Hematopoietic multipotent progenitor cell treated with erythropoietin and hydrocortisone succinate and interleukin-3 and kit ligand, for 17 days (in vitro differentiated cells): ENCODE results near the gene NGF.
"Not testable (repeated sequence)": the region's sequence is repeated elsewhere in the genome, so short reads cannot be mapped to it uniquely, and the experiment has no call there.

Experiments
- DNase-seq: peaks from one replicate; pipeline ENCODE4 v3.0.0-alpha.2; 2015; ENCODE audit warnings: low spot score

Gene NGF

GRCh38 chr1:115332813-115333608 lies 5.0 kb downstream of the NGF start:
- DNase-seq: no peak

DNA sequence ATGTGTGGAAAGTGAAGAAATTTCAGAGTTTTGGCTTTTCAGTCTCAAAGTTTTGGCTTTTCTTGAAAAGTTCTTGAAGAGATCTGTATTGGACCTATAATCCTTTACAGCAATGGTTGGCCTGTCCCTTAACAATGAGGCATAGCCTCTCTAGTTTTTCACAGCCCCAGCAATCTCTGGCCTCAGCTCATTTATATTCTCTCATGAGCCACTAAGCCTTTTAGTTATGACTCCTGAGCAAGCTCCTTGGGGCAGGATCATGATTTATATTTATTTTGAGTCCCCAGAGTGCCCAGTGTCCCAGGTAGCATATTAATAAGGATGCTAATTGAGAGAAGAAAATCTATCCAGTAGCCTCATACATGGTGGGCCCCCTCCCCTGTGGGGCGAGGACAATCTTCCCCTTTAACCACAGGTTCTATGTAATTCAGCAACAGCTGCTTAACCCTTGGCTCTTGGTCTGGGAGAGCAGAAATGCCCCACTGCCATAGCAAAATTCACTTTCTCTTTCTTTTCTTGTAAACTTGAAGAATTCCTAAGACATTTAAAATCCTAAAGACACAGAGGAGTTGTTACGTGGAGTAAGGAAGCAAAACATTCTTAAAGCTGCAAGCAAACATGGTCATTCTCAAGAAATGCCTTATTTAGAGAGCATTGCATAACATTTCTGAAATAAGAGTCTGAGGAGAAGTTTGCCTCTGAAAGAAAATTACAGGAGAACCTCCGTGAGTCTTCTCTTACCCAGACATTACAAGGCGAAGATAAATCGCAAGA lies 6.3 kb downstream of the NGF start:
- DNase-seq: no peak

DNA sequence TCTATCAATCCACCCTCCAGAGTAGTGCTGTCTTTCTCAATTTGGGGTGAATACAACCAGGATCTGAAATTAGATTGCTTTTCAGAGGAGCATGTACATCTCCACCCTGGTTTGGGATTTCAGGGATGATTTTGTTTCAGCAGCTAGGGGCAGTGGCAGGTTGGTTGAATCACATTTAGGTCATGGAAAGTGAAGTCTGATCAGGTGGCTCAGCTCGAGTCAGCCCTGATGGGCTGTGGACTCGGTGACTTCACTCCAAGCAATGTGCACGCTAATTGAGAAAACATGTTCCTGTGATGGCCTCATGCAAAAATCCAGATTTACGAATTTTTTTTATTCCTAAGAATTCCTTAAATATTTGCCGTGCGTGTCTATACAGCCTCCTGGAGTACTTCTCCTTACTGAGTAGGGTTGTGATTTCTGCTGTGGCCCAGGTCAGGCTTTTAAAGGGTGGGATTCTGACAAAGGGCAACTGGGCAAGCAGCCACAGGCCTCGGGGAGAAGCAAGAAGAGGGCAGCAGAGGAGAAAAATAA lies 7.5 kb downstream of the NGF start:
- no peak for DNase-seq

DNA sequence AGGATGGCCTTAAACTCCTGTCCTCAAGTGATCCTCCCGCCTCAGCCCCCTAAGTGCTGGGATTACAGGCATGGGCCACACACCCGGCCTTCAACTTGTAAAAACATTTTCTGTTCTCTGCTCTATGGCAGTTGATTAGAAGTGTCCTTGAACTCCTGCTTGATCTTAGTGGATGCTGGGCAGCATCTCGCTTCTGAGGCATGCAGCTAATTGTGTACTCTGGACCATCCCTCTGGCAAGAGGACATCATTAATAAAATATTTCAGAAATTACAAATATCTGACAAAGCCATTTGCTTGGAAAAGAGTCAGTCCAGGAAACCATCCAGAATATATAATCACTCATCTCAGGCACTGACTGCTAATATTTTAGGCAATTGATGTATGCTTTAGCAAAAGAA lies 8.1 kb downstream of the NGF start:
- DNase-seq: no peak

- no peak for DNase-seq
Observed at GRCh38 chr1:115327270-115327669, 10.8 kb downstream of the NGF start.

DNA sequence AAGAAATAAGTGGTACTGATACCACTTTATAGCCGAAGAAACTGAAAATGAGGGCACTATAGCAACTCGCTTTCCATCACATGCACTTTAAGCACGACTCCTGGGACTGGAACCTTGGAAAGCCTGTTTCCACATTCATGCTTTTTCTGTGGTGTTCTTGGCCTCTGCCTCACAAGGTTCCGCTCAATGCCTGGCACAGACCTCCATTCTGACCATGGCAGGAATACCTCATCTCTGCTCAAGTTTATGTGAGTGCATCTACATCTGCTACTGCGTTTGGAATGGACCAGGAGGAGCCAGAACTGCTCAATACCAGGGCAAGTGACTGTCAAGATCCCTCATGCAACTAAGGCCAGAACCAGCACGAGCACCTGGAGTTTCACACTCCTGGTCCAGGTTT lies 11.6 kb downstream of the NGF start:
- DNase-seq: no peak

DNA sequence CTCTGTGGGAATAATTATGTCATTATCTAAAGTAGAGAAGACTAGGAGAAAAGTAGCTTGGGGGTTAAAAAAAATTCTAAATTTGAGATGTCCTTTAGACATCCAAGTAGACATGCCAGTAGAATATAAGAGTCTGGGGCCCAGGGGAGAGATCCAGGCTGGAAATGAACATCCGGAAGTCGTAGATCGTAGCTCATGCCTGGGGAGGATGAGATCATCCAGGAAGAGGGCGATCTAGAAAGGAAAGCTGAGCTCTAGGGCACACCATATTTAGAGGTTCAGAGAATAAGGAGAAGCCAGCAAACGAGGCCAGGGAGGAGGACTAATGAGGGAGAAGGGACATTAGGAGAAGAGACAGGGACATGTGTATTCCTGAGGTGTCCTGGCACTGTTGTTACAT lies 12.2 kb downstream of the NGF start:
- DNase-seq: no peak

DNA sequence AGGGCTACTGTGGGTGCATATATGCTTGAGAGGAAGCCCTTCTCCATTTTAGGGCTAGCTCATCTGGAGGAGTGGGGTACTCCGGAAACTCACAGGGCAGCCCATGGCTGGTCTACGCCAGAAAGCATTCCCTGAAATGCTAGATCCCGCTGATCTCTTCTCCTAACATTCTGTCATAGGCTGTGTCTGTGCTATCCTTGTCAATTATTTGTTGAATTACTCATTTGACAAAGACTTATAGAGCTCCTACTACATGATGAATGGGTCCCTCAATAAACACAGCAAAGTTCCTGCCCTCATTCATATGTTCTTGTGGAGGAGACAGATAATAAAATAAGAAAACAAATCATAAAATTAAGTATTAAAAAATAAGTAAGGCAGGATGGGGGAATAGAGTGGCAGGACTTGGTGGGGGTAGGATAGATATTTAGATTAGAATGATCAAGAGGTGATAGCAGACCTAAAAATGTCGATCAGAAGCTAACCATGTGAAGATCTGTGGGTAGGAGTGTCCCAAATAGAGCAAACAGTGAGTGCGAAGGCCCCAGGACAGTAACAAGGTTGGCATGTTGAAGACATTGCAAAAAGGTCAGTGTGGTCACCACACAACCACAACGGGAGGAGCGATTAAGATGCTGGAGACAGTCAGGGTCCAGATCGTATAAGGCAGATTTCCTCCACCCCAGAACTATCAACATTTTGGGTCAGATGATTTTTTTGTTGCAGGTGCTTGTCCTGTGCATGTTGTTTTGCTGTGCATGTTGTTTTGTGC lies 13.2 kb downstream of the NGF start:
- no peak for DNase-seq

GRCh38 chr1:115323366-115324004 lies 14.6 kb downstream of the NGF start:
- no peak for DNase-seq

- DNase-seq: no peak
Observed at GRCh38 chr1:115322631-115323030, 15.4 kb downstream of the NGF start.

- DNase-seq: no peak
Observed at GRCh38 chr1:115320377-115320776, 17.7 kb downstream of the NGF start.

- no peak for DNase-seq
Observed at GRCh38 chr1:115319706-115320105, 18.3 kb downstream of the NGF start.

- no peak for DNase-seq
Observed at GRCh38 chr1:115317101-115318012, 20.7 kb downstream of the NGF start.

GRCh38 chr1:115314765-115315164 lies 23.3 kb downstream of the NGF start:
- DNase-seq: no peak

- no peak for DNase-seq
Observed at GRCh38 chr1:115314092-115314491, 24.0 kb downstream of the NGF start.

- DNase-seq: no peak
Observed at GRCh38 chr1:115313182-115313581, 24.9 kb downstream of the NGF start.

DNA sequence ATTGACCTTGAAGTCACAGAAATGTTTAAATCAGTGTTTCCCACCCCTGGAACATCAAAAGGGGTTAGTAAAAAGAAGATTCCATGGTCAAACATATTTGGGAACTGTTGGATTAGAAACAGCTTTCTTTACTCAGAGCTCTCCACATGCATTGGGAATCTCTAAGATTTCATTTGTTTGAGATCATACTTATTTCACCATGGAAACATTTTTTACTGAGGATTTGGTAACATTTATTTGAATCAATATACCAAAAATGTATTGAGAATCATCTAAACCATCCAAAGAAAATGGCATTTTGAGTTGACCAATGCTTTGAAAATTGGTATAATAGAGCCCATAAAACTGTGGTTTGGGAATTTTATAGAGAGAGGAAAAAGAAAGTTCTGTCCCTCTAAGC lies 25.3 kb downstream of the NGF start:
- DNase-seq: no peak

DNA sequence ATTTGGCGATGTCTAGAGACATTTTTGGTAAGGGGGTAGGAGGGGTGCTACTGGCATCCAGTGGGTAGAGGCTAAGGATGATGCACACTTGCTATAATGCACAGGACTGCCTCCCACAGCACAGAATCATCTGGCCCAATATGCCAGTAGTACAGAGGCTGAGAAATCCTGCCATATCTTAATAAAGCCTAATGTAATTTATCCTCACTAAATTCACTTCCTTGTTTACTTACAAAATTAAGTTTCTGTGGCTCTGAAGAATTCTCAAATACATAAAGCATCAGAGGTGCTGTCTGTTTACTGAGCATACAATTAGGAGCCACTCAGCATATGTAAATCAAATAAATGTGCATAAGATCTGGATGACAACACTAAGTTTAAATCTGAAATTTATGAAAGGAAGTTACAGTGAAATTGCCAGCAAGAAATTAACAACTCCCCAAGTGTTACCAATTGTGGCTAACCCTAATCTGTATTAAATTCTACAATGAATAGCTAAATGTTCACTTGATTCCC lies 26.5 kb downstream of the NGF start:
- no peak for DNase-seq

GRCh38 chr1:115310581-115311473 lies 27.2 kb downstream of the NGF start:
- no peak for DNase-seq

- DNase-seq: not testable (repeated sequence)
Observed at GRCh38 chr1:115309504-115309903, 28.5 kb downstream of the NGF start.
